Parathyroid adenoma (tissue), 2 donors: Measurements from ENCODE around the gene SHE.

Experiments used
- H2AFZ ChIP-seq: fragments of 300-600 bp; sonication (generic); one replicate; pipeline ENCODE4 v1.7.0; 2017; ENCODE audit warnings: antibody characterized with exemption, mild to moderate bottlenecking
- H3K27ac ChIP-seq: fragments of 300-600 bp; sonication (generic); one replicate; pipeline ENCODE4 v1.7.0; 2017
- H3K27me3 ChIP-seq: fragments of 300-600 bp; sonication (generic); one replicate; pipeline ENCODE4 v1.7.0; 2017; ENCODE audit warnings: low read length; ENCODE audit not compliant: control insufficient read depth, insufficient read depth
- H3K36me3 ChIP-seq: fragments of 300-600 bp; sonication (generic); one replicate; pipeline ENCODE4 v1.7.0; 2017; ENCODE audit warnings: low read length; ENCODE audit not compliant: control insufficient read depth, insufficient read depth
- H3K4me1 ChIP-seq: fragments of 300-600 bp; sonication (generic); one replicate; pipeline ENCODE4 v1.7.0; 2017; ENCODE audit warnings: control low read depth
- H3K4me2 ChIP-seq: fragments of 300-600 bp; sonication (generic); one replicate; pipeline ENCODE4 v1.7.0; 2017; ENCODE audit warnings: low read length
- H3K4me3 ChIP-seq: fragments of 300-600 bp; sonication (generic); one replicate; pipeline ENCODE4 v1.7.0; 2017; ENCODE audit warnings: low read depth, low read length
- H3K79me2 ChIP-seq: fragments of 300-600 bp; sonication (generic); one replicate; pipeline ENCODE4 v1.7.0; 2017; ENCODE audit warnings: control low read depth
- H3K9ac ChIP-seq: fragments of 300-600 bp; sonication (generic); one replicate; pipeline ENCODE4 v1.7.0; 2017; ENCODE audit warnings: mild to moderate bottlenecking
- H3K9me3 ChIP-seq: fragments of 300-600 bp; sonication (generic); one replicate; pipeline ENCODE4 v1.7.0; 2017; ENCODE audit warnings: low read length; ENCODE audit not compliant: control insufficient read depth
- CTCF ChIP-seq: fragments of 300-600 bp; sonication (generic); IDR thresholded peaks from one replicate; pipeline ENCODE4 v1.7.0; 2017; ENCODE audit warnings: antibody characterized with exemption, mild to moderate bottlenecking
- donor health status: primary hyperparathyroidism.

SHE gene

GRCh38 chr1:154478013-154478412 lies 24.2 kb downstream of the SHE start:
- H3K4me1 ChIP-seq, result no peaks in the 10 kb centered on the region
- H3K4me3 ChIP-seq, result no peak overlapping the region
- no peak overlapping the region for H3K9ac ChIP-seq
- H3K9me3 ChIP-seq, result no peaks in the 10 kb centered on the region
- no peaks in the 10 kb centered on the region for H3K36me3 ChIP-seq
- H3K4me2 ChIP-seq, result no peak overlapping the region
- no peak overlapping the region for H2AFZ ChIP-seq
- H3K27me3 ChIP-seq, result no peaks in the 10 kb centered on the region
- no peak overlapping the region for H3K27ac ChIP-seq
- no peaks in the 10 kb centered on the region for H3K79me2 ChIP-seq
- TF ChIP-seq CTCF, result no peak

DNA sequence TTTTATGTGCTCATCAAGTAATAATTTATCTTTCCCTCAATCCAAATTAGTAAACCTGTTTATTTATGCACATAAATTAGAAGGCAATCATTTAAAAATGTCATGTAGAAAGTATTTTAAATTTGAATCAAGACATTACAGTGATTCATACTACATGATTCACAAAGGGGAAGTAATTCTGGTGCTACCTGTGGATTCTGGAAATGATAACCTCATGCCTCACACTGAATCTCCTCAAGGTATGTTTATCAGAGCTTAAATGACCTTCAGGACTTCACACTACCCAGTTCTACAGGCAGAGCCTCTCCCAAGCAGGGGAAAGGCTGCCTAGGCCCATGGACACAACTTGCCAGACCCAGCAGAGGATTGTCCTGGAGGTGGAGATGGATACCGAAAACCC lies 25.4 kb downstream of the SHE start:
- no peak overlapping the region for H3K27ac ChIP-seq

GRCh38 chr1:154474802-154475201 lies 27.4 kb downstream of the SHE start:
- Histone ChIP-seq H3K27ac (no peak overlapping the region), H3K9ac (no peak overlapping the region), H3K4me1 (no peaks in the 10 kb centered on the region)

More for the DNA sequence above, 25.4 kb downstream of the SHE start:
- Histone ChIP-seq H3K79me2 (no peaks in the 10 kb centered on the region), H3K36me3 (no peaks in the 10 kb centered on the region), H3K4me2 (no peak overlapping the region), H3K9me3 (no peaks in the 10 kb centered on the region), H3K27me3 (no peaks in the 10 kb centered on the region), H3K4me1 (no peaks in the 10 kb centered on the region), H3K9ac (no peak overlapping the region), H2AFZ (no peak overlapping the region), H3K4me3 (no peak overlapping the region)
- TF ChIP-seq CTCF, result no peak

GRCh38 chr1:154471304-154471703 lies 30.9 kb downstream of the SHE start:
- Histone ChIP-seq H3K4me2 (no peak overlapping the region), H3K9me3 (no peaks in the 10 kb centered on the region), H3K36me3 (no peaks in the 10 kb centered on the region), H2AFZ (no peak overlapping the region), H3K27me3 (no peaks in the 10 kb centered on the region), H3K9ac (no peak overlapping the region), H3K27ac (no peak overlapping the region), H3K4me3 (no peak overlapping the region), H3K4me1 (no peaks in the 10 kb centered on the region), H3K79me2 (no peaks in the 10 kb centered on the region)
- TF ChIP-seq CTCF, result no peak

More at GRCh38 chr1:154474802-154475201, 27.4 kb downstream of the SHE start:
- H3K9me3 ChIP-seq, result no peaks in the 10 kb centered on the region
- no peaks in the 10 kb centered on the region for H3K27me3 ChIP-seq
- TF ChIP-seq CTCF, result no peak
- no peaks in the 10 kb centered on the region for H3K36me3 ChIP-seq
- no peaks in the 10 kb centered on the region for H3K79me2 ChIP-seq
- no peak overlapping the region for H3K4me2 ChIP-seq
- no peak overlapping the region for H2AFZ ChIP-seq
- H3K4me3 ChIP-seq, result no peak overlapping the region

DNA sequence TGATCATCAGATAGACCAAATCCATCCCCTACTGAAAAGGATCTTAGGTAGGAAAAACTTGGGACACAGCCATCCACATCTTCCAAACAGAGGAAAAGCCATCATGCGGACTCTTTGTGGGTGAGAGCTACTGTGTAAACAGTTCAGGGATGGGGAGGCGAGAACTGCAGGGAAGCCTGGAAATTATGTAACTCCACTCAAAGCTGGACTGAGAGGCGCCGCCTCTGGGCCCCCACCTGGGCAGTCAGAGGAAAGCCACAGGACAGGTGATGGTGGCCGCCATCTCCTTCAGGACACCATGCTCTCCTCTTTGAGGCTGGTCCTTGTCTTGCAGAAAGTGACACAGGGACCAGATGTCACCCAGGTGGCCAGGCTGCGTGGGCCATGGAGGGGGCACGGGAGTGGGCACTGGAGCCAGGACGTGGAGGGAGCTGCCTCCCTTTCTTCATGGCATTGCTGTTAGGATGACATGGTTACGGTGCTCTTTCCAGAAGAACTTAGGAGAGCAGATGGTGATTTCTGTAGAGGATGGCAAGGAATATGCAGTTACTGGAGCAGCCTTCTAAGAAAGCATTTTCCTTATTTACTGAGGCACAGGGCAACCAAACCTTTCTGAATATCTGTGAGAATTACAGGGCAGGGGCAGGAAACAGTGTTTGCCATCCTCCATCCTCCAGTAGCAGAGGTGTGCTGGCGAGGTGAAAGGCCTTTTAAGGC lies 32.2 kb downstream of the SHE start:
- H3K4me3 ChIP-seq, result no peak overlapping the region
- H3K36me3 ChIP-seq, result no peaks in the 10 kb centered on the region
- no peak for TF ChIP-seq CTCF
- H3K27me3 ChIP-seq, result no peaks in the 10 kb centered on the region
- H3K9me3 ChIP-seq, result no peaks in the 10 kb centered on the region
- no peaks in the 10 kb centered on the region for H3K79me2 ChIP-seq
- H2AFZ ChIP-seq, result no peak overlapping the region
- no peak overlapping the region for H3K4me2 ChIP-seq
- no peak overlapping the region for H3K27ac ChIP-seq
- H3K4me1 ChIP-seq, result no peaks in the 10 kb centered on the region
- H3K9ac ChIP-seq, result no peak overlapping the region
